Measurements from ENCODE around the gene METTL27.
A peak's percentile ranks its signal among the peaks of the same experiment; 100 is the strongest.
"Not testable (repeated sequence)": the region's sequence is repeated elsewhere in the genome, so short reads cannot be mapped to it uniquely, and the experiment has no call there.

Gene METTL27

DNA sequence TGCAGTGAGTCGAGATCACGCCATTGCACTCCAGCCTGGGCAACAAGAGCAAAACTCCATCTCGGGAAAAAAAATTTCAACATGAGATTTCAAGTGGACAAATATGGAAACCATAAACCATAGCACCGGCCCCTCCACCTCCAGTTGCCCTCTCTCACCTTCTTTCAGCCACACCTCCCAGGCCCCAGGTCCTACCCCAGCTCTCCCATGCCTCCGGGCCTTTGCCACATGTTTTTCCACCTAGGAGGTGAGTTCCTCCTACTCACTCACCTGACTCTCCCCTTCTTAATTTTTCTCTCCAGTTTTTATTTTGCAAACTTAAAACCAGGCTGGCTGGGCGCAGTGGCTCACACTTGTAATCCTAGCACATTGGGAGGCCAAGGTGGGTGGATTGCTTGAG is 25.2 kb downstream of the METTL27 start:
- DNase-seq, result no peak

DNA sequence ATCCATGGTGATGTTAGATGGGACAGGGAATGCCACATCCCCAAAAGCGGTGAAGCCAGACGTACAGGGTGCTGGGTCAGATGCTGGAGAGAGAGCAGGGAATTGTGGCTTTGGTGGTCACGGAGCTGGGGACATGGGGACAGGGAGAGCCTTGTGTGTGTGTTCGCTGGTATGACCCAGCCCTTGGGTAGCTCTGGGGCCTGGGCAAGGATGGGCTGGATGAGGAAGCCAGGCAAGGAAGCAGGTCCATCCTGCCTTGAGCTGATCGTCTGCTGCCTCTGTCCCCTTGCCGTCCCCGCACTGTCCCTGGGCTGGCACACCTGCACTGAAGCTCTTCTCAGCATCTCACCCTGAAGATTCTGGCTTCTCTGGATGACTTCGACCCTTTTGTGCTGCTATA is 26.9 kb downstream of the METTL27 start:
- no peak for DNase-seq

DNA sequence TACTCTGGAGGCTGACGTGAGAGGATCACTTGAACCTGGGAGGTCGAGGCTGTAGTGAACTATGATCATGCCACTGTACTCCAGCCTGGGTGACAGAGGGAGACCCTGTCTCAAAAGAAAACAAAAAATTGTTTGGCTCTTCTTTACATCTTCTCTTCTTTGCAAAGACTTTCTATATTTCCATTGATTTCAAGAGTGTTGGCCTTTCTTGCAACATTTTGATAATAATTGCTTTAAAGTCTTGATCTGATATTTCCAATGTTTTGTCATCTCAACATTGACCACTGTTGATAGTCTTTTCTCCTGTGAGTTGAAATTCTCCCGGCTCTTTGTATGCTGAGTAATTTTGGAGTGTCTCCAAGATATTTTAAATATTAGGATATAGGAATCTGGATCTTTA is 29.3 kb downstream of the METTL27 start:
- DNase-seq, result no peak

DNA sequence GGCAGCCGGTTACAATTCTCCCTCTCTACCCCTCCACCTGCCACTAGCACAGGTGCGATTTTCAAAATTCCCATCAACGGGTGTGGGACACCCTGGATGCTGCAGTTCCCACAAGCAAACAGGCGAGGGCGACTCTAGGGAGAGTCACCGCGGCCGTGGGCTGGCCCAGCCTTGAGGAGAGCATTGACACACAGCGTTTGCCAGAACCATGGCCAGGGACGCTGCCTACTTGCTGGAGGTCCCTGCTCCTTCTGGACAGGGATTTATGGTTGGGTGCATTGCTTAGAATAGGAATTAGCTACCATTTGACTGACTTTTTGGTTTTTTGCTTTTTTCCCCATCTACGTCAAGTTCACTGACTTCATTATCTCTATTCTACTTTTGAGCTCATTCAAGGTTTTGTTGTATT is 30.6 kb downstream of the METTL27 start:
- DNase-seq, result peak; percentile 27

DNA sequence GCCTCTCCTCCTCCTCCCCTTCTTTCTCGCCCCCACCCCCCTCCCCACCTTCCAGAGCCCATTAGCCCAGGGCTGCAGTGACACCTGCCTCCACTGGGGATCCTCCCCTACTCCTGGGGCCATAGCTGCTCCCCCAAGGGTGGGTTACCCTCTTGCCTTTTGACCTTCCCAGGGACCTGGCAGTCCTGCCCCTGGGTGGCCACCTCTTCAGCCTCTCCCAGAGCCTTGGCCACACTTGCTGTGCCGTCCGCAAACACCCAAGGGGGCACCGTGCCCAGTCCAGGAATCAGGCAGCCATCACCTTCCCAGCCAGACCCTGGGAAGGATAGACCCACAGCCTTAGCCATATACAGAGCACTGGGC is 31.3 kb downstream of the METTL27 start:
- DNase-seq, result no peak

DNA sequence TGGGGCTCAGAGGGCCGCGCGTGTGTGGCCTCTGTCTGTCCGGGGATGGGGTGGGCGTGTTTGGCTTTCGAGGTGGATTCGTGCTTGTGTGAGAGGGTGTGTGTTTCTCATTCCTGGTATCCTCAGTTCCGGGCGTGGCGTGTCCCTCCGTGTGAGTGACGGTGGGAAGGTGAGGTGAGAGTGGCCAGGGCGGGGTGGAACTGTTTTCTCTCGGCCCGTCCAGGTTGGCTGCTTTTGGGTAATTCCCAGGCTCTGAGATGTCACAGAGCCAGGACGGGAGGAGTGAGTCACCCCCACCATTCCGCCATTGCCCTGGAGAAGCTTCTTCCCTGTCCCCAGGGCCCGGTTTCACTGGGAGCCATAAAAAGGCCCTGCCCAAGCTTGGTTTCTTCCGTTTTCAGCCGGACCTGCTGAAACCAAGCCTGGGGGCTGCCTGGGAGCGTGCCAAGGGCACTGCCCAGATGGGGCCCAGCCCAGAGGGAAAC is 32.8 kb downstream of the METTL27 start:
- no peak for DNase-seq

DNA sequence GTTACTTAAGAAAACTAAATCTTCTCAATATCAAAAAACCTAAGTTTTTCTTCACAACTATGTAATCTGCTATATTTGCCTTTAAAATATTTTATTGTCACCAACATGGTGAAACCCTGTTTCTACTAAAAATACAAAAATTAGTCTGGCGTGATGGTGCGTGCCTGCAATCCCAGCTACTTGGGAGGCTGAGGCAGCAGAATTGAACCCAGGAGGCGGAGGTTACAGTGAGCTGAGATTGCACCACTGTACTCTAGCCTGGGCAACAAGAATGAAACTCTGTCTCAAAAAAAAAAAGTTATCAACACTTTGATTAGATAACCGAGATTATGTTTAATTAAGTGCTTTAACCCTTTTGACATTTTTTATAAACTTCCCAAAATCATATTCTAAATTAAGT is 39.9 kb downstream of the METTL27 start:
- DNase-seq, result no peak

DNA sequence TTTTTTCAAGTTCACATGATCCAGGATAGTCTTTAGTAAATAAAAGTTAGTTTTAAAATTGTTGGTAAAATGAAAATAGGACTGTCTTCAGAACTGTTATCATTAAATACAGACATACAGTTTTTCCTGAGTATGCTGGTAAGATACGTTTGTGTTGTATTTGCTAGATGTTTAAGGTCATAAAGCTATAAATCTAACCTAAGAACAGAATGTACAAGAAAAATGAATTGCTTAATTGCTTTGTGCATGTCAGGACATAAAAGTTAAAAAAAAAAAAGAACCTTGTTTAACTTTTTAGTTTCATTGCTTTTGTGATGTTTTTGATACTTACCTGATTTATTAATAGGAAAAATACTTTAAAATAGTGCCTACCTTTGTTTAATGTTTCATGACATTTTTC is 40.7 kb downstream of the METTL27 start:
- DNase-seq, result no peak

DNA sequence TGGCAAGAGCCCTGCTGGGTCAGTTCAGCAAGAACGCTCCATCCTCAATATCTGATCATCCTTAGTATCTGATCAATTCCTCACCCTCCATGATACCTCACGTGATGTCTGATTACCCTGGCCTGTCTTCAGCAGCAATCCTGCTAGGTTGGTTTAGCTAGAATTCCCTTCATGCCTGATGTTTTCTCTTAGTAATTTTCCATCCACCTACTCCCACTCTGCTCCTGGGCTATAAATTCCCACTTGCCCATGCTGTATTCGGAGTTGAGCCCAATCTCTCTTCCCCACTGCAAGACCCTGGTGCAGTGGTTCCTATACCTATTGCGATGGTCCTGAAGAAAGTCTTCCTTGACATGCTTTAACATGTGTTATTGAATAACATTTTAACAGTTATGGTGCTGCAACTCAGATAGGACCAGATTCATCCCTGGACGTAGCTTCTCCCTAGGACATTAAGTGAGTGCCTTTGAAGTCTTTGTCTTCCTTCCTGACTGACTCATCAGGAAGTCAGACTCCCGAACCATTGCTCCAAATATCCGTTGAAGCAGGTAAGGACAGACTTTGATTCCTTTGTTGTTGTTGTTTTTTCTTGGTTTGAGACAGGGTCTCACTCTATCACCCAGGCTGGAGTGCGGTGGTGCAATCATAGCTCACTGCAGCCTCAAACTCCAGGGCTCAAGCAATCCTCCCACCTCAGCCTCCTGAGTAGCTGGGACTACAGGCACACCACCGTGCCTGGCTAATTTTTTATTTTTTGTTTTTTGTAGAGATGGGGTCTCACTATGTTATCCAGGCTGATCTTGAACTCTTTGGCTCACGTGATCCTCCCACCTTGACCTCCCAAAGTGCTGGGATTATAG is 42.8 kb downstream of the METTL27 start:
- no peak for DNase-seq

DNA sequence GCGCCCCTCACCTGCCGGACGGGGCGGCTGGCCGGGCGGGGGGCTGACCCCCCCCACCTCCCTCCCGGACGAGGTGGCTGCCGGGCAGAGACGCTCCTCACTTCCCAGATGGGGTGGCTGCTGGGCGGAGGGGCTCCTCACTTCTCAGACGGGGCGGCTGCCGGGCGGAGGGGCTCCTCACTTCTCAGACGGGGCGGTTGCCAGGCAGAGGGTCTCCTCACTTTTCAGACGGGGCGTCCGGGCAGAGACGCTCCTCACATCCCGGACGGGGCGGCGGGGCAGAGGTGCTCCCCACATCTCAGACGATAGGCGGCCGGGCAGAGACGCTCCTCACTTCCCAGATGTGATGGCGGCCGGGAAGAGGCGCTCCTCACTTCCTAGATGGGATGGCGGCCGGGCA is 45.1 kb downstream of the METTL27 start:
- DNase-seq, result not testable (repeated sequence)

DNA sequence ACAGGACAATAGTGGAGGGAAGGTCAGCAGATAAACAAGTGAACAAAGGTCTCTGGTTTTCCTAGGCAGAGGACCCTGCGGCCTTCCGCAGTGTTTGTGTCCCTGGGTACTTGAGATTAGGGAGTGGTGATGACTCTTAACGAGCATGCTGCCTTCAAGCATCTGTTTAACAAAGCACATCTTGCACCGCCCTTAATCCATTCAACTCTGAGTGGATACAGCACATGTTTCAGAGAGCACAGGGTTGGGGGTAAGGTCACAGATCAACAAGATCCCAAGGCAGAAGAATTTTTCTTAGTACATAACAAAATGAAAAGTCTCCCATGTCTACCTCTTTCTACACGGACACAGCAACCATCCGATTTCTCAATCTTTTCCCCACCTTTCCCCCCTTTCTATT is 45.7 kb downstream of the METTL27 start:
- not testable (repeated sequence) for DNase-seq

DNA sequence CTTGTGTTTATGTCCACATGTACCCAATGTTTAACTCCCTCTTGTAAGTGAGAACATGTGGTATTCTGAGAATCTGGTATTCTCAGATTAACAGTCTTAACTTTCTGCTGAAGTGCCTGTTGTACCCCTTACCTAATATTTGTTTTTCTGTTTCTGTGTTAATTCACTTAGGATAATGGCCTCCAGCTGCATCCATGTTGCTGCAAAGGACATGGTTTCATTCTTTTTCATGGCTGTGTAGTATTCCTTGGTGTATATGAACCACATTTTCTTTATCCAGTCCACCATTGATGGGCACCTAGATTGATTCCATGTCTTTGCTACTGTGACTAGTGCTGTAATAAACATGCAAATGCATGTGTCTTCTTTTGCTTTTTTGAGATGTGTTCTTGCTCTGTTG is 47.1 kb downstream of the METTL27 start:
- not testable (repeated sequence) for DNase-seq

DNA sequence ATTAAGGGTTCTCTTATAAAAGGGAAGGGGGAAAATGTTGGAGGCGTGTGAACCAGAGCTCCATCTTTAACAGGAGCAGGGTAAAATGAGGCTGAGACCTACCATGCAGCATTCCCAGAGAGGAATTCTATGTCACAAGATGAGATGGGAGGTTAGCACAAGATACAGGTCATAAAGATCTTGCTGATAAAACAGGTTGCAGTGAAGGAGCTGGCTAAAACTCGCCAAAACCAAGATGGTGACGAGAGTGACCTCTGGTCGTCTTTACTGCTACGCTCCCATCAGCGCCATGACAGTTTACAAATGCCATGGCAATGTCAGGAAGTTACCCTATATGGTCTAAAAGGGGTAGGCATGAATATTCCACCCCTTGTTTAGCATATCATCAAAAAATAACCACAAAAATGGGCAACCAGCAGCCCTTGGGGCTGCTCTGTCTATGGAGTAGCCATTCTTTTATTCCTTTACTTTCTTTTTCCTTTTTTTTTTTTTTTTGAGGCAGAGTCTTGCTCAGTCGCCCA is 51.1 kb downstream of the METTL27 start:
- not testable (repeated sequence) for DNase-seq

DNA sequence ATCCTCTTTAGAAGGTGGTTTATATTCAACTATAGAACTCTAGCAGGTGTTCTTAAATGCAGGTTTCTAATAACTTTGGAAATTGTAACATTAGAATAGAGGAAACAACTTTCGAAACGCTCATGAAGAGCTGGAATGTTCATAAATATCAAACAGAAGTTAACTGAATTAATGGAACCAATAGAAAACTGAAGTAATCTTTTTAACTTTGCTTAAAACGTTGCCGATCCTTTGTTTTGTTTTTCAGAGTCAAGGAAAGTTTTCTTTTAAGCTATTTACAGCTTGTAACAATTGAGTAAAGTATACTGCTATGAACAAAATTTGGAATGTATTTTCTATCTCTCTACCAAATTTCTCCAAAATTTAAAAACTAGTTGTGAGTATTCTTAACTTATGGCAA is 53.3 kb downstream of the METTL27 start:
- no peak for DNase-seq

DNA sequence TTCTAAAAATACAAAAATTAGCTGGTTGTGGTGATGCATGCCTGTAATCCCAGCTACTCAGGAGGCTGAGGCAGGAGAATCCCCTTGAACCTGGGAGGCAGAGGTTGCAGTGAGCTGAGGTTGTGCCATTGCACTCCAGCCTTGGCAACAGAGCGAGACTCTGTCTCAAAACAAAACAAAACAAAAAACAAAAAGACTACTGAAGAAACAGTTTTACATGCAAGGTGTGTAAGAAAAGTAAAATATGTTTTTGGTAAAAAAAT is 54.6 kb downstream of the METTL27 start:
- not testable (repeated sequence) for DNase-seq

DNA sequence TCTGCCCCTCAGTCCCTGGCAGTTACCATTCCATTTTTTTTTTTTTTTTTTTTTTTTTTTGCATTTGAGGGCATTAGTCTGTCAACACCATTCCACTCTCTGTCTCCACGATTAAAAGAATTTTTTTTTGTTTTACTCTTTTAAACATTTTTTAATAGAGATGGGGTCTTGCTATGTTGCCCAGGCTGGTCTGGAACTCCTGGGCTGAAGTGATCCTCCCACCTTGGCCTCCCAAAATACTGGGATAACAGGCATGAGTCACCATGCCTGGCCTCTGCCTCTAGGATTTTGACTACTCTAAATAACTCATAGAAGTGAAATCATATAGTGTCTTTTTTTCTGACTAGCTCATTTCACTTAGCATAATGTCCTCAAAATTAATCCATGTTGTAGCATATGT is 55.7 kb downstream of the METTL27 start:
- no peak for DNase-seq

Data from central memory CD4-positive, alpha-beta T cell (primary cell).